CD4-positive, alpha-beta T cell treated with Interleukin-4 for 4 hours (primary cell): ENCODE measurements around the gene SIX4.
A peak's percentile ranks its signal among the peaks of the same experiment; 100 is the strongest.

Experiments
- DNase-seq: peaks from one replicate; pipeline ENCODE4 v3.0.0-alpha.2; 2020

Gene SIX4

GRCh38 chr14:60721326-60722106 is 2.6 kb downstream of the SIX4 start:
- peak; percentile 37 for DNase-seq

DNA sequence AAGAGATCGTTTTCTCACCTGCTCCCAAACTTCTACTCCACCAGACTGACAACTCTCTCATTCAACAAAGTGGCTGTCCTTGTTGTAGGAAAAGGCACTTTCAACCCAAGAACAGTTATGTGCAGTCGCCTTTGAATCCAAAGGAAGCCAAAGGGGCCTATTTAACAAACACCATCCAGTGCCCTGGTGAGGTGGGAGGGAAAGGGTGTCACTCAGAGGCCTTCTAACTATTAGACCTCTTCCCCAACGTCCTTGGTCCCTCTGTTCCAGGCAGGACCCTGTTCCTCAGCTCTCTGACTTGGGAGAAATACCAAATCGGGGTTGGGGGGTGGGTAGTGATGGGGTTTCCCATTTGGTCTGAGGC is 3.2 kb downstream of the SIX4 start:
- DNase-seq: no peak

DNA sequence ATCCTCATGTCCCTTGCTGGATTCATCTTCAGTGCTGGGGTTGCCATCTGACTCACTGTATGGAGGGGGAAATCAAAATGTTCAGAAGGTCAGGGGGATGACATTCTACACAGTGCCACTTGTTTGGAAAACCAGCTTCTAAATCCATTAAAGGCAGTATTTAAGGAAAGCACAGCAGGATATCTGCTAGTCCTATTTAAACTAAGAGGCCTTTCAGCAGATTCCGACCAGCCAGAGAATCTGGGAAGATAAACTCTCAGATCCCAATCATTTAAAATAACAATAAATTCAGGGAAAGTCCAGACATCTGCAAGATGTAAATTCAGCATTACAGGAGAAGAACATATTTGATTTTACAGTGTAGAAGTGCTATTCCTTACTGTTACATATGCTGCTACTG is 3.8 kb downstream of the SIX4 start:
- DNase-seq: no peak

DNA sequence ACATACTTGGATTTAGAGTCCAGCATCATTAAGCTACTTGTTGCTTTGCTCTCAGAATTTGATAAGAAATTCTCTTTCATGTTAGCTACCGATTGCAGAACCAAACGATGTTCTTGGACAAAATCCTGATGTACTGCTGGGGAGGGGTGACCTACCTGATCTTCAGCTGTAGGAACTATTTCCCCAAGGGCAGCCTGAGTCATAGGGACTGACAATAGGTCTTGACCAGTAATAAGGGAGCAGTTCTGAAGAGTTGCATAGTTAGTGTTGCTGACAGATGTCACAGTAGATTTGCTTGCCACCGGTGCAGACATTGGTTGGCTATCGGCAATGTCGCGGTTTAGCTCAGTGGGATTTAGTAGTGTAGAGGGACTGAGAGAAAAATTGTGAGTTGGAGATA is 10.6 kb downstream of the SIX4 start:
- DNase-seq: no peak

- DNase-seq: no peak
Measured at GRCh38 chr14:60710494-60710893, 13.7 kb downstream of the SIX4 start.

GRCh38 chr14:60707858-60708257 is 16.3 kb downstream of the SIX4 start:
- DNase-seq: no peak

DNA sequence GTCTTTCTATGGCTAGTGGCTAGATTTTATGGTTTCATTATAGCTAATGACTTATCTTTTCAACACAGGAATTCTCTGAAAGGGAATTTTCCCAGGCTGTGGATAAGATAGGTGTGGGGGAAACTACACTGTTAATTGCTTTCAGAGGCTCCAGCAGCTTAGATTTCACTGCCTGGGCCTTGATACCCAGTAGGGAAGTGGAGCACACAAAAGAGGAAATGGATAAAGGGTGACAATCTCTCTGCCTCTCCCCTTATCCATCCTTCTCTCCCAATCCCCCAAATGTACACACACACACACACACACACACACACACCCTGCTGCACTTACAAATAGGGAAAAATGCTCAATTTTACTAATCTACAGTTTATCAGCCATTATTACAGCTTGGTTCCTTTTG is 19.1 kb downstream of the SIX4 start:
- DNase-seq: no peak

GRCh38 chr14:60700598-60700997 is 23.6 kb downstream of the SIX4 start:
- no peak for DNase-seq

- DNase-seq: no peak
Measured at GRCh38 chr14:60695327-60695726, 28.8 kb downstream of the SIX4 start.

GRCh38 chr14:60691383-60692113 is 32.6 kb downstream of the SIX4 start:
- DNase-seq: no peak

DNA sequence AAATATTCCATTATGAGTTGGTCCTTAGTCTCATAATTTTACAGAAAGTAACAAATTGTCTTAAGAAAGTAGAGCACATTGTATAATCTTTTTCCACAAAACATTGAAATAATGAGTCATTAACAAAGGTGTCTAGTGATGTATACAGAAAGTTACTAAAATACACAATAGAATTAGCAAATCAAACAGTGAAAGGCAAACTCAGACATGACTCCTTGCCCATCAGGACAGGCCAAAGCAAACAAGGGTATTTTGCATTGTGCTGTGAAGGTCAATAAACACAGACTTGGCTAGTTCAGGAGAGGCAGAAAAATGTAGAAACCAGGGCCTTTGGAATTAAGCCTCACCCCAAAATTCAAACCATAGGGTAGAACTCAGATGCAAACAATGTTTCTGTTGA is 37.3 kb downstream of the SIX4 start:
- DNase-seq: no peak

- no peak for DNase-seq
Measured at GRCh38 chr14:60684203-60684602, 39.9 kb downstream of the SIX4 start.

DNA sequence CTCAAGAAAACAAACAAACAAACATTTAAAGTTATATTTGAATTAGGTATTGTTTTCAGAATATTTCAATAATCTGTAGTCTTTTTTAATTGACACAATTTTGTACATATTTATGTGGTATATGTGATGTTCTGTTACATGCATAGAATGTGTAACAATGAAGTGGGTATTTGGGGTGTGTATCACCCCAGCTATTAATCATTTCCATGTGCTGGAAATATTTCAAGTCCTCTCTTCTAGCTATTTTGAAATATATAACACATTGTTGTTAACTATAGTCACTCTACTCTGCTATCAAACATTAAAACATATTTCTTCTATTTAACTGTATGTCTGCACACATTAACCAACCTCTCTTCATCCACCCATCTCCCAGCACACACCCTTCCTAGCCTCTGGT is 42.9 kb downstream of the SIX4 start:
- DNase-seq: no peak

DNA sequence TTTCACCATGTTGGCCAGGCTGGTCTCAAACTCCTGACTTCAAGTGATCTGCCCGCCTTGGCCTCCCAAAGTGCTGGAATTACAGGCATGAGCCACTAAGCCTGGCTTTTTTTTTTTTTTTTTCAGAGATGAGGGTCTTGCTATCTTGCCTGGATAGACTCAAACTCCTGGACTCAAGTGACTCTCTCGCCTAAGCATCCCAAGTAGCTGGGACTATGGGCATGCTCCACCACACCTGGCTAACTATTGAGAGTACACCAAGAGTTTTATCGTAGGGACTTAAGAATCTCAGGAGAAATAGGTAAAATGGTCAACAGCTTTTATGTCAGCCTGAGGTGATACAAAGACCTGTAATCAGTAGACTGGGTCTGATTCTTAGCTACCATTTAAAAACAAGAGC is 43.6 kb downstream of the SIX4 start:
- DNase-seq: no peak

DNA sequence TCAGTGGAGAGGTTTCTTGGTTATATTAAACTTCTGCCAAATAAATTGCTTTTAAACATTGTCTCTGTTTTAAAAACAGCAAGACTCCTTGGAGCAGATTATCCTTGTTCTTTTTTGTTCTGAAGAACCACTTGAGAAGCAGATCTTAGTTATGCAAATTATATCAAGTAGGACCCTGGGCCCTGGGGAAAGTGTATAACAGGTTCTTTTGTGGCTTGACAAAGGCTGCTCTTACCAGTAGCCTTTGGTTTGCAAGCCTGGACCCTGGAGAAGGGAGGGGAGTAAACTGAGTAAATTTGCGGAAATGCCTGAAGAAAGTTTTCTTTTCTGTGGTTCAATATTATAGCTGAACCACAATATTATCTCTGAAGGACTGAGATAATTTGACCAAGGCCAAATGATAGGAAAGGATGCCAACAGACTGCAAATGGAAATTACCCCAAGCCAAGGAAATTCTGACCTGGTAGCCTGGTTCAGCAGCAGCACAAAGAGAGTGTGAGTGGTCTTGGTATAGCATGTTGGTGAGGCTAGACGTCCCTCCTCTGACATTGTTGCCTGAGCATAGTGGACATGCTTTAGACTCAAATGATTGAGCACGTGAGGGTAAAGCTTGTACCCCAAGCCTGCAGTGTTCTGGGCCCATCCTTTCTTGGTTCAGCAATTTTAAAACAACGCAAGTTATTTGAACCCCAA is 44.4 kb downstream of the SIX4 start:
- DNase-seq: no peak

GRCh38 chr14:60677701-60678100 is 46.5 kb downstream of the SIX4 start:
- DNase-seq: no peak

DNA sequence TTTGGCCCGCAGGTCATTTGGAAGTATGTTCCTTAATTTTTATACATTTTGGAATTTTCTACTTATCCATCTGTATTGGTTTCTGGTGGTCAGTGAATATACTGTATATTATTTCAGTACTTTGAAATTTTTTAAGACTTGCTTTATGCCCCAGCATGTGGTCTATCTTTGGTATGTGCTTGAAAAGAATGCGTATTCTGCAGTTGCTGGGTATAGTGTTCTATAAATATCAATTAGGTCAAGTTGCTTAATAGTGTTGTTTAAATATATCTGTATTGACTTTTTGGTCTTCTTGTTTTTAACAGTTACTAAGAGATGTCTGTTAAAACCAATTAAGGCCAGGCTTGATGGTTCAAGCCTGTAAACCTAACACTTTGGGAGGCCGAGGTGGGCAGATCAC is 53.2 kb downstream of the SIX4 start:
- no peak for DNase-seq

DNA sequence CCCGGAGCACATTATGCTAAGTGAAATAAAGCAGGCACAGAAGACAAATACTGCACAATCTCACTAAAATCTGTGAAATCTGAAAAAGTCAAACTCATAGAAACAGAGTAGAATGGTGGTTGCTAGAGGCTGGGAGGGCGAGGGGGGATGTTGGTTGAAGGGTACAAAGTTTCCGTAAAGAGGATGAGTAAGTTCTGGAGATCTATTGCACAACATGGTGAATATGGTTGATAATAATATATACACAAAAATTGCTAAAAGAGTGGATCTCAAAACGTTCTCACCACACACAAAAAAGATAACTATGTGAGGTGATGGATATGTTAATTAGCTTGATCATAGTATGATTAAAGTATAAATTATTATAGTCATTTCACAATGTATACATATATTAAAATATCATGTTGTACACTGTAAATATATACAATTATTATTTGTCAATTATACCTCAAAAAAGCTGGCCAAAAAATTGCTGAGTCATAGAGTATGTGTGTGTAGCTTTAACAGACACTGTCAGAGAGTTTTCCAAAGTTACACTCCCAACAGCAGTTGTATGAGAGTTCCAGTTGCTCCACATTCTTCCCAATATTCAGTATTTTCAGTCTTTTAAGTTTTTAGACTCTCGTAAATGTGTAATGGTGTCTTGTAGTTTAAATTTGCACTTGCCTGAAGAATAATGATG is 55.6 kb downstream of the SIX4 start:
- DNase-seq: no peak

- no peak for DNase-seq
Measured at GRCh38 chr14:60665177-60665550, 59.0 kb downstream of the SIX4 start.

DNA sequence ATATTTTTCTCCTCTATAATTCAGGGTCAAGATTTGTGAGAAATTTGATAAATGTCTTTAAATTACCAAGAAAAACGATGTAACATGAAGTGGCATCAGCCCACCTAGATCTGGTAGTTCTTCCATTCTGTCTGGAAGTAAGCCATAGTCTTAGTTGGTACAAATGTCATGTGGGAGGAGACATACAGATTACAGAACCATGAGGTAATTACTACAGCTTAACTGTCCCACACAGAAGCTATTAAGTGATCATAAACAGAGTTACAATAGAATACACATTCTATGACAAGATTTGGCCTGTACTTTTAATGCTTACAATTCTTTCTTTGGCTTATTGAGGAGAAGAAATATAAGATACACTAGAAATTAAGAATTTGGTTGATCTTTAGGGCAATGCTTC is 61.2 kb downstream of the SIX4 start:
- DNase-seq: no peak

GRCh38 chr14:60661721-60662120 is 62.4 kb downstream of the SIX4 start:
- DNase-seq: no peak
